ENCODE results near the gene MAP2K1.

DNA sequence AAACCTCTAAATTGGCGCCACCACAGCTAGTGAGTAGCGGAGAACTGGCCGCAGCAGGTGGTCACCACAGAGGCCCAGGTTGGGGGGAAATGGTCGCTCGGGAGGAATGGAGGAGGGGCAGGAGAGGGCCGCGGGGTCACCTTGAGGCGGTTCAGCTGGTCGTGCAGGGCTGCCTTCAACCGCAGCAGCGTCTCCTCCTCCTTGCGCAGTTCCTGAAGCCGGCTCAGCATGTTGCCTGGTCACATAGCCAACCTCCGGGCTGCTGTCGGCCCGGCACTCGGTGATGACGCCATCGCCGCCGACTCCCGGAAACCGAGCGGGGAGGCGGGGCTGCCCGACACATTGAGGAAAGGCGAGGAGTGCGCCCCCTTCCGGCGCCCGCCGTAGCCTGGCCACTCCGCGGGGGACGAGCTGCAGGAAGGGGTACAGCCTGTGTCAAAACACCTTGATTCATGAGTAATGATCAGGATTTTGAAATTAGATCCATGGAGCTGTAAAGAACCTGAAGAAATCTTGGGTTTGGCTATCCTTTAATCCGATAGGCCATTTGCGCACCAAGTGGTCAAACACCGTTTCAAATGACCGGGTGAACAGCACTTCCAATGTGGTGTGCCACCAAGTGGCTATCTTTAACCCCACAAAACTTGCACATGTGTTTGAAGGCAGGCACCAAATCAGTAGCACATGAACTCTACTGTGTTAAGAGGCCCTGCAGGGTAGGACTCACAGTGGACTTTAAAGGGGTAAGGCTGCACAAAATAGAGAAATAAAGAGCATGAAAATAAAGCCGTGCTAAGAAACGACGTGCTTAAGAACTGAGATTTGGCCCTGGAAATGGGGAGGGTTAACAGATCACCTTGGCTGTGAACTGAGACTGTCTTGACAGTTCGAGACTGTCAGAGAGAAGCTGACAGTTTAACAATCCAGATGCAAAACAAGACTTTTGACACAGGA, 111.1 kb downstream of the MAP2K1 start, which contains the start of gene SNAPC5:
- TF ChIP-seq, protein P1, sequence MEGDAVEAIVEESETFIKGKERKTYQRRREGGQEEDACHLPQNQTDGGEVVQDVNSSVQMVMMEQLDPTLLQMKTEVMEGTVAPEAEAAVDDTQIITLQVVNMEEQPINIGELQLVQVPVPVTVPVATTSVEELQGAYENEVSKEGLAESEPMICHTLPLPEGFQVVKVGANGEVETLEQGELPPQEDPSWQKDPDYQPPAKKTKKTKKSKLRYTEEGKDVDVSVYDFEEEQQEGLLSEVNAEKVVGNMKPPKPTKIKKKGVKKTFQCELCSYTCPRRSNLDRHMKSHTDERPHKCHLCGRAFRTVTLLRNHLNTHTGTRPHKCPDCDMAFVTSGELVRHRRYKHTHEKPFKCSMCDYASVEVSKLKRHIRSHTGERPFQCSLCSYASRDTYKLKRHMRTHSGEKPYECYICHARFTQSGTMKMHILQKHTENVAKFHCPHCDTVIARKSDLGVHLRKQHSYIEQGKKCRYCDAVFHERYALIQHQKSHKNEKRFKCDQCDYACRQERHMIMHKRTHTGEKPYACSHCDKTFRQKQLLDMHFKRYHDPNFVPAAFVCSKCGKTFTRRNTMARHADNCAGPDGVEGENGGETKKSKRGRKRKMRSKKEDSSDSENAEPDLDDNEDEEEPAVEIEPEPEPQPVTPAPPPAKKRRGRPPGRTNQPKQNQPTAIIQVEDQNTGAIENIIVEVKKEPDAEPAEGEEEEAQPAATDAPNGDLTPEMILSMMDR (IDR thresholded peaks at IDR 0.05), result peak; percentile 96 to 98 (median 97)
- TF ChIP-seq POLR2A (IDR thresholded peaks at IDR 0.05; ENCODE audit: low read depth), result peak; percentile 65
- TF ChIP-seq POLR2AphosphoS5 (IDR thresholded peaks at IDR 0.05), result peak; percentile 92 to 98
